IPS-11a (cell line): Measurements from ENCODE around the gene ETF1.

Experiments
- H3K4me3 ChIP-seq: one replicate; pipeline ENCODE4 v1.5.1; 2013; ENCODE audit warnings: low read depth, low read length, control low read depth

Gene ETF1

GRCh38 chr5:138563340-138564118, 20.5 kb upstream of the ETF1 start:
- no peak overlapping the region for H3K4me3 ChIP-seq

- H3K4me3 ChIP-seq: no peak overlapping the region
Observed at GRCh38 chr5:138560971-138561370, 17.9 kb upstream of the ETF1 start.

GRCh38 chr5:138559937-138560336, 16.9 kb upstream of the ETF1 start:
- H3K4me3 ChIP-seq: no peak overlapping the region

- H3K4me3 ChIP-seq: no peak overlapping the region
Observed at GRCh38 chr5:138557677-138558076, 14.6 kb upstream of the ETF1 start.

GRCh38 chr5:138554143-138554542, 11.1 kb upstream of the ETF1 start:
- H3K4me3 ChIP-seq: no peak overlapping the region

GRCh38 chr5:138553437-138554095, 10.5 kb upstream of the ETF1 start:
- no peak overlapping the region for H3K4me3 ChIP-seq

DNA sequence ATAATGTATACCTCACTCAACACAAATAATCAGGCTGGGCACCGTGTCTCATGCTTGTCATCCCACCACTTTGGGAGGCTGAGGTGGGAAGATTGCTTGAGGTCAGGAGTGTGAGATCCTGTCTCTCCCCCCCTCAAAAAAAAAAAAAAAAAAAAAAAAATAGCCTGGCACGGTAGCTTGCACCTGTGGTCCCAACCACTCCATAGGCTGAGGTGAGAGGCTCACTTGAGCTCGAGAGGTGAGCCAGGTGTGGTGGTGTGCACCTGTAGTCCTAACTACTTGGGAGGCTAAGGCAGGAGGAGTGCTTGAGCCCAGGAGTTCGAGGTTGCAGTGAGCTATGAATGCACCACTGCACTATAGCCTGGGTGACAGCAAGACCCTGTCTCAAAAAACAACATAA, 9.6 kb upstream of the ETF1 start:
- H3K4me3 ChIP-seq: no peak overlapping the region

GRCh38 chr5:138549414-138549813, 6.4 kb upstream of the ETF1 start:
- no peak overlapping the region for H3K4me3 ChIP-seq

DNA sequence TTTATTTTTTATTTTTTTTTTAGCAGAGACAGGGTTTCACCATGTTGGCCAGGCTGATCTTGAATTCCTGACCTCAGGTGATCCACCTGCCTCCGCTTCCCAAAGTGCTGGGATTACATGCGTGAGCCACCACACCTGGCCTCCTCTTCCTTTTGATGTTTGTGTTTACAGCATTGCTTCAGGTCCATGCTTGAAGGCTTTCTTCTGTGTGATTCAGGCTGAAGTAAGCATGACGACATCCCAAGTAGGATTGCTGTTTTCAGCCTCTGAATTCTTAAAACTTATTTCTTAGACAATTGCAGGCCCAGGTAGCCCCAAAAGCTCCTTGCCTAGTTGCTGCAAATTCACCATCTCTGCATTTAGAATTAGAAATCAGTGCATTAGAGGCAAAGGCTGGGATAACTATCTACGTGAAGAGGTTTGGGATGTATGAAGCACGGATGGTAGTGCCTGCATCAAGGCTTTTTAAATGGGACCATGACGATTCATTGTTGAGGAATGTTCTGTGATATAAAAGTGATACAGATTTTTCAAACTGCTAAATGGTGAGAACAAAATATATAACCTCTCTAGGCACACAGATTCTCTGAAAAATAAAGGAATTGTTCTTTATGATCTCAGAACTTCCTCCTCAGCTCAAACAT, 3.0 kb upstream of the ETF1 start:
- H3K4me3 ChIP-seq: no peak overlapping the region

DNA sequence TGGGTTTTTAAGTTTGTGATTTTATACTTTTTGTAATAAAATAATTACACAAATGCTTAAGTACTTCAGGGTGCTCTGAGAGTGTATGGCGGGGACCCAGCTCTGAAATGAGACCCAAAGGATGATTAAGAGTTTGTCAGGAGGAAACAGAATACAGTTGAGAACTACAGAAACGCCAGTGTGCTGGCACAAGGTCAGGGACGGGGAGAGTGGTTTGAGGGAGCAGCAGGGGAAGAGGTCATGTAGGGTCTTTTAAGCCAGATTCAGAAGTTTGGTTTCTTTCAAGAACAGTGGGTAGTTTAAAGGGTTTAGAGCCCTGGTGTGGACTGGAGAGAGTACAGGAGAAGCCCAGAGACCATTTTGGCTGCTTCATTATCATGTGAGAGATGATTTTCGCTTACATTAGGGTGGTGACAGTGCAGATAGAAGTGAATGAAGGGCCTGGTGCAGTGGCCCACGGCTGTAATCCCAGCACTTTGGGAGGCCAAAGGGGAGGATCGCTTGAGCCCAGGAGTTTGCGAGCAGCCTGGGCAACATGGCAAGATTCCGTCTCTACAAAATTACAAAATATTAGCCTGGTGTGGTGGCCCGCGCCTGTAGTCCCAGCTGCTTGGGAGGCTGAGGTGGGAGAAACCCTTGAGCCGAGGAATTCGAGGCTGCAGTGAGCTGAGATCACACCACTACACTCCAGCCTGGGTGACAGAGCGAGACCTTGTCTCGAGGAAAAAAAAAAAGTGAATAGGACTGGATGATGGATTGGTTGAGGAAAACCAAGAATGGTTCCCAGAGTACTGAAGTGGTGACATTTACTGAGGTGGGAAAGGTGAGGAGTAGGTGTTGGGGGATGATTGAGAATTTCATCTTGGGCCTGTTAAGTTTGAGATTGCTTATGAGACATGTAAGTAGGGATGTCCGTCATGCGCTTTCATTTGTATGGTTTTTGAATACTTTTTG, 1.4 kb upstream of the ETF1 start:
- peak overlapping the region; percentile 97 for H3K4me3 ChIP-seq

GRCh38 chr5:138543730-138544104, 681 bp upstream of the ETF1 start:
- peak overlapping the region; percentile 97 for H3K4me3 ChIP-seq

DNA sequence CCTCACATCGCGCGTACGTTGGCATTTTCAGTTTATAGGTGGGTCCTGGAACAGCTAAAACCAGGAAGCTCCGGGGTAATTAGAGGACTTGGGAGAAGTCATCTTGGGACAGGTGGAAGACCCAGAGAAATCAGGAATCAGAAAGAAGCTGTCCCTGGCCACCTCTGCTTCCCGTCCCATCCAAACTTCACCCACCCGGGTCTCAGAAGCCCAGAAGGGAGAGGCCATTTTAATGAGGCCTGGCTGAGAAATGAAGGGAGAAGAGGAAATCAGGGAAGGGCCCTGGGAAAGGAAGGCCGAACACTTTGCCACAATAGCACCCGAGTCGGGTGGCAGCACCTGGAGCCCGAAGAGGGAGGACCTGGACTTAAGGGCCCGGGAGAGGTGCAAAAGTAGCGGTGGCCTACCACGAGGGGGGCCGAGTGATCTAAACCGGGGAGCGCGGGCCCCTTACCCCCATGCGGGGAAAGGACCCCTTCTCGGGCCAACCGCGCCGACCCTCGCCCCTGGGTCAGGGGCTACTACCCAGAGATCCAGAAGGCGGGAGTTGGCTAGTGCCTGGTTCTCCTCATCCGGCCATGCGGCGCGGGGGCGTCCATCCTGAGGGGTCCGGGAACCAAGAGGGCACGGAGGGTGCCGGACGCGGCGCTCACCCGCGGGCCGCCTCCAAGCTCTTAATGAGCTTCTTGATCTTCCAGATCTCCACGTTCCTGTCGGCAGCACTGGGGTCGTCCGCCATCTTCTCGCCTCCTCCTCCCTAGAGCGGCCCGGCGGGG, 668 bp downstream of the ETF1 start:
- peak overlapping the region; percentile 93 for H3K4me3 ChIP-seq

DNA sequence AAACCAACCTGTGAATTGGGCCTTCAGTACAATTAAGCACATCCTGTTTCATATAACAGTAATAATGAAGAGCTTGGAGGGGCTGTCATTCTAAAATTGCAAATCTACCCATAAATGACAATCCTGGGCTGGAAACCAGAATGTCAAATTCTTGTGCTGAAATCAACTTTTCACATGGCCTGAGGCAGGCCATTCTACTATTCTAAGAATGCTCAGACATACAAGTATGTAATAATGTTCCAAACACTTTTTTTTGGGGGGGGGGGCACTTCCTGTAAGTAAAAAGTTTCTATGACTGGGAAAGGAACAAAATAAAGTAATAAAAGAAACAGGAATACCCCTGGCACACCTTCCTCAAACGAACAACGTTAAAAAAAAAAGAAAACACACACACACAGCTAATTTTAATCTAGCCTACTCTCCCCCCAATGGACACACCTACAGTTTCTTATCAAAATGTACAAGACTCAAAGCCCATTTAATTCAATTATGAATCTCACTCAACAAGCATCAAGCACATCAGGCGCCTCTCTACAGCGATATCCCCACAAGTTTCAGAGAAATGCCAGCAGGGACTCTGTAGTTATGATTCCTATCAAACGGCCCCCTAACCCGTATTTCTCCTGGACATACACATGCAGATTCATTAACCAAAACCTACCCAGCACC, 1.4 kb downstream of the ETF1 start:
- peak overlapping the region; percentile 93 for H3K4me3 ChIP-seq

DNA sequence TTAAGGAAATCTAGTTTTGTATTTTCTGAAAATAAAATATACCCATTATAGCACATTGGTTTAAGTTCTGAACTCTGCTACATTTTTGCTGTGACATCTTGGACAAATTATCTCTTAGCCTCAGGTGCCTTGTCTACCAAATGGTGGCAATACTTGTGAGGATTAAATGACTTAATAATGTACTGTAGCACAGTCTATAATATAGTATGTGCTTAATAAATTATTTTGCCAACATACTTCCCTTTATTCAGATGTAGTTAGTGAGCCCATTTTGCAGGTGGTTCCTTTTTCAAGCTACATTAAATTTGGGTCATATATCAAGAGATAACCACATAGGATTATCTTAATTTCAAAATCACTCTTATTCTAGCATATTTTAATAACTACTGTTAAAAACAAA, 3.2 kb downstream of the ETF1 start:
- no peak overlapping the region for H3K4me3 ChIP-seq

GRCh38 chr5:138538943-138539627, 4.0 kb downstream of the ETF1 start:
- no peak overlapping the region for H3K4me3 ChIP-seq

DNA sequence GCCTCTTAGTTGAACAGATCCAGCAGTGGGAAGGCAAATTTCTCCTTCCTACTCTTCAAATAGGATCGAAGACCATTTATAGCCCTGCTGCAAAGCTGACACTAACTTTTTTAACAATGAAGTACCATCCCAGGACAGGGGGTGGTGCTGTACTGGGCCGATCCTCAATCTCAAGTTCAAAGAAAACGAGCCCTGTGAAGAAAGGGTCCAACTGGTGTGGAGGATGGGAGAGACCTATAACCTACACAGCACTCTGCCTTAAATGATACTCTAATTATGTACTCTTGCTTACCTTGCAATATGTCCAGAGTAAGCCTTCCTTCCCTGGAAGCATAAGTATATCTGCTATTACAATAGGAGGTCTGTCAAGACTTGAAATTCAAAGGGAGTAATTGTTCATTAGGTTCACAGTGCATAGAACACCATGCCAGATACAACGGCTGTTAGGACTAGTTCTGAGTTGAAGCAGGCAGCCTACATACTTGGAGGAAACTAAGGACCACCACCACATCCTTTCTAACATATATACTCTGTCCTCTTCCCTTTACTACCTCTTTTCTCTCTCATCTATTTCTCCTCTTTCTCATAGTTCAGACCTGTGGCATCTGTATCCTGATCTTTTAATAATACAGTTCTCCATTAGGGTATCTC, 6.2 kb downstream of the ETF1 start:
- H3K4me3 ChIP-seq: no peak overlapping the region

GRCh38 chr5:138536215-138536614, 6.8 kb downstream of the ETF1 start:
- H3K4me3 ChIP-seq: no peak overlapping the region
